ENCODE measurements around the gene HSPB9. TPM values are rescaled to one million over a fixed set of nuclear protein-coding genes. Genes with fewer than 3 reads are reported as not detected.

Gene HSPB9
- total RNA-seq, 4 donors from 2014 or later = not detected

- TF ChIP-seq, protein P1, sequence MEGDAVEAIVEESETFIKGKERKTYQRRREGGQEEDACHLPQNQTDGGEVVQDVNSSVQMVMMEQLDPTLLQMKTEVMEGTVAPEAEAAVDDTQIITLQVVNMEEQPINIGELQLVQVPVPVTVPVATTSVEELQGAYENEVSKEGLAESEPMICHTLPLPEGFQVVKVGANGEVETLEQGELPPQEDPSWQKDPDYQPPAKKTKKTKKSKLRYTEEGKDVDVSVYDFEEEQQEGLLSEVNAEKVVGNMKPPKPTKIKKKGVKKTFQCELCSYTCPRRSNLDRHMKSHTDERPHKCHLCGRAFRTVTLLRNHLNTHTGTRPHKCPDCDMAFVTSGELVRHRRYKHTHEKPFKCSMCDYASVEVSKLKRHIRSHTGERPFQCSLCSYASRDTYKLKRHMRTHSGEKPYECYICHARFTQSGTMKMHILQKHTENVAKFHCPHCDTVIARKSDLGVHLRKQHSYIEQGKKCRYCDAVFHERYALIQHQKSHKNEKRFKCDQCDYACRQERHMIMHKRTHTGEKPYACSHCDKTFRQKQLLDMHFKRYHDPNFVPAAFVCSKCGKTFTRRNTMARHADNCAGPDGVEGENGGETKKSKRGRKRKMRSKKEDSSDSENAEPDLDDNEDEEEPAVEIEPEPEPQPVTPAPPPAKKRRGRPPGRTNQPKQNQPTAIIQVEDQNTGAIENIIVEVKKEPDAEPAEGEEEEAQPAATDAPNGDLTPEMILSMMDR (IDR thresholded peaks at IDR 0.05; ENCODE audit: low read depth) = no peak
Observed at GRCh38 chr17:42104264-42104663, 18.3 kb upstream of the HSPB9 start.

DNA sequence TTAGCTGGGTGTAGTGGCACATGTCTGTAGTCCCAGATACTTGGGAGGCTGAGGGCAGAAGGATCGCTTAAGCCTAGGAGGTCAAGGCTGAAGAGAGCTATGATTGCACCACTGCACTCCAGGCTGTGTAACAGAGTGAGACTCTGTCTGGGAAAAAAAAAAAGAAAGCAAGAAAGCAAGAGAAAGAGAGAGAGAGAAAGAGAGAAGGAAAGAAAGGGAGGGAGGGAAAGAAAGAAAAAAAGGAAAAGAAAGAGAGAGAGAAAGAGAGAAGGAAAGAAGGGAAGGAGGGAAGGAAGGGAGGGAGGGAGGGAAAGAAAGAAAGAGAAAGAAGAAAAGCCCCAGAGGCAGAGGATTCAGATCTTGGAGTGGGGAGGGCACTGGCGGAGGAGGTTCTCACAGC lies 16.6 kb upstream of the HSPB9 start:
- TF ChIP-seq, protein P1 (IDR thresholded peaks at IDR 0.05; ENCODE audit: low read depth) = no peak

GRCh38 chr17:42107124-42107523 lies 15.5 kb upstream of the HSPB9 start:
- TF ChIP-seq, protein P1 (IDR thresholded peaks at IDR 0.05; ENCODE audit: low read depth) = no peak

- TF ChIP-seq, protein P1 (IDR thresholded peaks at IDR 0.05; ENCODE audit: low read depth) = no peak
Observed at GRCh38 chr17:42107597-42108576, 14.7 kb upstream of the HSPB9 start.

DNA sequence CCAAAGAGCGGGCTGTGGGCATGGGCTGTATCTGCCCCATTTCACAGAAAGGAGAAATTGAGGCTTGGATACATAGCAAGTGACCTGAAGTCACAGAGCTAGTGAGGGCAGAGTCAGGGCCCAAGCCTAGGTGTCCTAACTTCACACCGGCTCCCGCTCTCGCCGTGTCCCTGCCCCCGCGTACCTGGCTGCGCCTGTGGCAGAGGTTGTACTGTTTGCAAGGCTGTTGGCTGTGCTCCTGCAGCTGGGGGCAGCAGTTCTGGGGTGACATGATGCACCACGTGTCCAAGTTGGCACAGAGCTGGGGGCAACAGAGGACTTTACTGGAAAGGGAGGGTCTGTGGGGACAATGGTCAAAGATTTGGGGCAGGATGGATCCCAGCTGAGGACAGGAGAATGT lies 13.5 kb upstream of the HSPB9 start:
- TF ChIP-seq, protein P1 (IDR thresholded peaks at IDR 0.05; ENCODE audit: low read depth) = no peak

GRCh38 chr17:42110301-42111264 lies 12.0 kb upstream of the HSPB9 start:
- TF ChIP-seq, protein P1 (IDR thresholded peaks at IDR 0.05; ENCODE audit: low read depth) = no peak

DNA sequence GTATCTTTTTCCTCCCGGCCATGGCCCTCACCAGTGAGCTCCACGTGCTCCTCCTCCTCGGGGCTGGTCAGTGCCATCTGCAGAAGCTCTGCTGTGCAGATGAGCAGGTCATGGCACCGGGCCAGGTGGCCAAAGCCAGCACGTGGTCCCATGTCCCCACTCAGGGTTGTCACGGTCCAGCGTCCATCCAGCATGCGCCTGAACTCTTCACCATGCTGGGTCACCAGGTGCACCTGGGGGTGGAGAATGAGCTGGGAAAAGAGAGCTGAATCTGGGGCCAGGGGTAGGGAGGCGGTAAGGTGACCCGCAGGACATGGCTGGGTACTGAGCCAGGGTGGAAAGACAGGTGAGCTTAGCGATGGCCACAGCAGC lies 11.4 kb upstream of the HSPB9 start:
- TF ChIP-seq, protein P1 (IDR thresholded peaks at IDR 0.05; ENCODE audit: low read depth) = no peak

Measured in subcutaneous adipose tissue (tissue), 4 donors.